Neural progenitor cell (in vitro differentiated cells): ENCODE data around the gene CCSER1.
"Not testable (repeated sequence)": the region's sequence is repeated elsewhere in the genome, so short reads cannot be mapped to it uniquely, and the experiment has no call there.

ENCODE experiments used
- CTCF ChIP-seq: fragments of 200-600 bp; sonication (generic); IDR thresholded peaks from 2 replicates; pipeline ENCODE4 v1.5.1; 2017; ENCODE audit warnings: antibody characterized with exemption, mild to moderate bottlenecking
- EZH2 ChIP-seq: fragments of 200-600 bp; sonication (generic); IDR thresholded peaks from 2 replicates; pipeline ENCODE4 v1.6.1; 2017; ENCODE audit warnings: antibody characterized with exemption, mild to moderate bottlenecking, moderate library complexity

- not testable (repeated sequence) for TF ChIP-seq EZH2, CTCF
Observed at GRCh38 chr4:91326167-91326566, 1199.0 kb downstream of the CCSER1 start.
